Measurements from ENCODE around the gene ACO2.

GRCh38 chr22:41513391-41513790, 44.5 kb downstream of the ACO2 start:
- TF ChIP-seq POLR2A (IDR thresholded peaks at IDR 0.05; ENCODE audit: low read depth, low read length) (no peak), TAF1 (IDR thresholded peaks at IDR 0.05; ENCODE audit: low read depth, low read length) (no peak), POLR2AphosphoS5 (IDR thresholded peaks at IDR 0.05; ENCODE audit: low read depth, low read length) (no peak), SPI1 (IDR thresholded peaks at IDR 0.05; ENCODE audit: low read depth, low read length) (no peak), PAX5 (IDR thresholded peaks at IDR 0.05; ENCODE audit: insufficient read depth, low read length, severe bottlenecking) (no peak)
